ENCODE measurements around the gene KRT222.

KRT222 gene

GRCh38 chr17:40671282-40671681 is 6.3 kb upstream of the KRT222 start:
- Histone ChIP-seq H3K27ac (no peak overlapping the region), H3K4me2 (no peak overlapping the region; a peak in 1 of 22 replicates), H3K9ac (no peak overlapping the region), H3K36me3 (no peaks in the 10 kb centered on the region), H3K4me1 (peaks cover 0 to 23% (median 5%) of the 10 kb centered on the region in 10 experiments; a peak in 8 of 20 replicates), H4K20me1 (no peaks in the 10 kb centered on the region), H3K4me3 (no peak overlapping the region), H3K9me3 (replicated peaks in 1 of 11) (no peaks in the 10 kb centered on the region), H3K27me3 (no peaks in the 10 kb centered on the region)
- no peak for TF ChIP-seq Cebpa-rat (IDR thresholded peaks at IDR 0.05)

- Histone ChIP-seq H3K9ac (no peak overlapping the region), H3K36me3 (no peaks in the 10 kb centered on the region), H3K27me3 (no peaks in the 10 kb centered on the region), H3K9me3 (replicated peaks in 1 of 11) (no peaks in the 10 kb centered on the region), H3K4me1 (no peaks in the 10 kb centered on the region), H3K4me2 (no peak overlapping the region), H3K27ac (no peak overlapping the region), H4K20me1 (no peaks in the 10 kb centered on the region), H3K4me3 (no peak overlapping the region)
- TF ChIP-seq Cebpa-rat (IDR thresholded peaks at IDR 0.05): no peak
Measured at GRCh38 chr17:40666331-40666730, 1.4 kb upstream of the KRT222 start.

- Histone ChIP-seq H3K9me3 (replicated peaks in 1 of 11) (no peaks in the 10 kb centered on the region), H3K9ac (no peak overlapping the region), H3K36me3 (no peaks in the 10 kb centered on the region), H3K27me3 (no peaks in the 10 kb centered on the region), H3K27ac (no peak overlapping the region), H3K4me2 (no peak overlapping the region), H3K4me1 (0 out of 20 replicates have a peak, but pooled peaks cover 0 to 4% (median 0%) of the 10 kb centered on the region in 10 experiments), H3K4me3 (no peak overlapping the region), H4K20me1 (no peaks in the 10 kb centered on the region)
- no peak for TF ChIP-seq Cebpa-rat (IDR thresholded peaks at IDR 0.05)
Measured at GRCh38 chr17:40663252-40663651, 1.7 kb downstream of the KRT222 start.

GRCh38 chr17:40659911-40660310 is 5.1 kb downstream of the KRT222 start:
- H3K4me3 ChIP-seq: no peak overlapping the region
- TF ChIP-seq Cebpa-rat (IDR thresholded peaks at IDR 0.05): no peak

GRCh38 chr17:40658396-40658795 is 6.6 kb downstream of the KRT222 start:
- 0 out of 20 replicates have a peak, but pooled peaks cover 0 to 4% (median 0%) of the 10 kb centered on the region in 10 experiments for H3K4me1 ChIP-seq
- no peaks in the 10 kb centered on the region for H3K36me3 ChIP-seq
- H3K4me2 ChIP-seq: no peak overlapping the region
- no peaks in the 10 kb centered on the region for H3K27me3 ChIP-seq
- H3K9me3 ChIP-seq (replicated peaks in 1 of 11): no peaks in the 10 kb centered on the region
- no peak overlapping the region for H3K4me3 ChIP-seq
- TF ChIP-seq Cebpa-rat (IDR thresholded peaks at IDR 0.05): no peak
- no peaks in the 10 kb centered on the region for H4K20me1 ChIP-seq
- H3K27ac ChIP-seq: no peak overlapping the region
- no peak overlapping the region for H3K9ac ChIP-seq

More at GRCh38 chr17:40659911-40660310, 5.1 kb downstream of the KRT222 start:
- Histone ChIP-seq H3K4me2 (no peak overlapping the region), H3K27ac (no peak overlapping the region), H3K36me3 (no peaks in the 10 kb centered on the region), H3K27me3 (no peaks in the 10 kb centered on the region), H4K20me1 (no peaks in the 10 kb centered on the region), H3K4me1 (0 out of 20 replicates have a peak, but pooled peaks cover 0 to 4% (median 0%) of the 10 kb centered on the region in 10 experiments), H3K9me3 (replicated peaks in 1 of 11) (no peaks in the 10 kb centered on the region), H3K9ac (no peak overlapping the region)

- H3K4me3 ChIP-seq: no peak overlapping the region
- H3K9ac ChIP-seq: no peak overlapping the region
- H4K20me1 ChIP-seq: no peaks in the 10 kb centered on the region
- peaks cover 11 to 23% (median 16%) of the 10 kb centered on the region in 10 experiments for H3K4me1 ChIP-seq
- H3K36me3 ChIP-seq: no peaks in the 10 kb centered on the region
- H3K27ac ChIP-seq: no peak overlapping the region
- H3K27me3 ChIP-seq: no peaks in the 10 kb centered on the region
- H3K9me3 ChIP-seq (replicated peaks in 1 of 11): no peaks in the 10 kb centered on the region
- TF ChIP-seq Cebpa-rat (IDR thresholded peaks at IDR 0.05): no peak
- H3K4me2 ChIP-seq: no peak overlapping the region
Measured at GRCh38 chr17:40651939-40652338, 13.0 kb downstream of the KRT222 start.

GRCh38 chr17:40648384-40648968 is 16.5 kb downstream of the KRT222 start:
- Histone ChIP-seq H4K20me1 (peaks cover 0 to 8% (median 3%) of the 10 kb centered on the region in 11 experiments; a peak in 6 of 22 replicates), H3K27ac (peak overlapping the region; percentile 98 to 100 (median 100)), H3K36me3 (peaks cover 14 to 28% (median 22%) of the 10 kb centered on the region in 11 experiments), H3K4me3 (peak overlapping the region; percentile 82 to 97 (median 88)), H3K9me3 (replicated peaks in 1 of 11) (no peaks in the 10 kb centered on the region), H3K4me1 (peaks cover 33 to 52% (median 41%) of the 10 kb centered on the region in 10 experiments), H3K9ac (peak overlapping the region; percentile 97 to 100 (median 99)), H3K27me3 (no peaks in the 10 kb centered on the region), H3K4me2 (peak overlapping the region; percentile 86 to 97 (median 94))
- no peak for TF ChIP-seq Cebpa-rat (IDR thresholded peaks at IDR 0.05)

GRCh38 chr17:40647624-40648383 is 17.2 kb downstream of the KRT222 start, which contains the start of gene SMARCE1:
SMARCE1 (minus strand) TSS chr17:40647818; CDS start chr17:40645802, 2,016 bp downstream.
- H3K4me2 ChIP-seq: peak within 1 kb of the TSS; percentile 86 to 97 (median 94)
- peaks cover 33 to 52% (median 41%) of the 10 kb centered on the region in 10 experiments for H3K4me1 ChIP-seq
- H3K9me3 ChIP-seq (replicated peaks in 1 of 11): no peaks in the 10 kb centered on the region
- TF ChIP-seq Cebpa-rat (IDR thresholded peaks at IDR 0.05): no peak
- H4K20me1 ChIP-seq: peaks cover 0 to 12% (median 7%) of the 10 kb centered on the region in 11 experiments; a peak in 7 of 22 replicates
- H3K4me3 ChIP-seq: peak within 1 kb of the TSS; percentile 82 to 97 (median 88)
- peak within 1 kb of the TSS; percentile 98 to 100 (median 100) for H3K27ac ChIP-seq
- H3K36me3 ChIP-seq: peaks cover 20 to 35% (median 28%) of the 10 kb centered on the region in 11 experiments
- H3K27me3 ChIP-seq: no peaks in the 10 kb centered on the region
- peak within 1 kb of the TSS; percentile 97 to 100 (median 99) for H3K9ac ChIP-seq

Measured in BLaER1 treated with 17β-estradiol and CSF1 and Interleukin-3, amounts not matched to agents 10 nM and 100 nM (cell line).